ENCODE data around the gene KLHL26.
"Not testable (repeated sequence)": the region's sequence is repeated elsewhere in the genome, so short reads cannot be mapped to it uniquely, and the experiment has no call there.

The KLHL26 gene

GRCh38 chr19:18600692-18601397 is 36.0 kb upstream of the KLHL26 start:
- DNase-seq (ENCODE audit: low read depth, low spot score); H3K27ac ChIP-seq: not testable (repeated sequence)

DNA sequence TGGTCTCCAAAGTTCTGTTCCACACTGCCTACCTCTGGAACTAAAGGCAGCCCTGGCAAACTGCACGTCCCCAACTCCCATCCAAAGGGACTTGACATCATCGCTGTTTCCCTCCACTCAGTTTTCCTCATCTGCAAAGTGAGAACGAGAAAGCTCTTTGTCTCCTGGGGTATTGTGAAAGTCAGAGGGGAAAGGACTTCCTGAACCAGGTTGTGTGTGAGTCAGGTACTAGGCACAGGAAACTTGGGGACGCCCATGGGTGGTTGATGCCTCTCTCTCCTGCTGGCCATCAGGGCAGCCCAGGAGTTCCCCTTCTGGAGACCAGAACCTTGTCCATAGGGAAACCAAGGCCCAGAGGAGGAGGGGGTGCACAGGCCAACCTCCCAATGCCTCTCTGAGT is 35.0 kb upstream of the KLHL26 start:
- no peak overlapping the region for H3K27ac ChIP-seq
- no peak for DNase-seq (ENCODE audit: low read depth, low spot score)

- no peak overlapping the region for H3K27ac ChIP-seq
- DNase-seq (ENCODE audit: low read depth, low spot score), result no peak
Observed at GRCh38 chr19:18603255-18603957, 33.4 kb upstream of the KLHL26 start.

GRCh38 chr19:18603958-18604819 is 32.6 kb upstream of the KLHL26 start:
- H3K27ac ChIP-seq, result no peak overlapping the region

DNA sequence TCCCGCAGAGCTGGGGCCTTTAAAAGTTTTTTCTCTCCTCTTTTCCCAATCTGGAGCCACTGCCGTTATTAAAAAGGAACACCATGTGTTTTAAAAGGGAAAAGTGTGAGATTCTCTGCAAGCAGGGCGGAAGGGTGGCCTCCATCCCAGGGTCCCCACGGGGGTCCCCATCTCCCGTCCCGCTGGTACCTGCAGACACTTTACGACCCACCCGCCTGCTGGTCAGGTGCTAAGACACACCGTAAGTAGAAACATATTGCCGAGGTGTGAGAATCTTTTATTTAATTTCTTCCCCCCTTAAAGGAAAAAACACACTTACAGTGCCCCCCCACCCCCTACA is 32.0 kb upstream of the KLHL26 start:
- H3K27ac ChIP-seq, result no peak overlapping the region
- DNase-seq (ENCODE audit: low read depth, low spot score), result no peak

More at GRCh38 chr19:18603958-18604819, 32.6 kb upstream of the KLHL26 start:
- DNase-seq (ENCODE audit: low read depth, low spot score), result no peak

DNA sequence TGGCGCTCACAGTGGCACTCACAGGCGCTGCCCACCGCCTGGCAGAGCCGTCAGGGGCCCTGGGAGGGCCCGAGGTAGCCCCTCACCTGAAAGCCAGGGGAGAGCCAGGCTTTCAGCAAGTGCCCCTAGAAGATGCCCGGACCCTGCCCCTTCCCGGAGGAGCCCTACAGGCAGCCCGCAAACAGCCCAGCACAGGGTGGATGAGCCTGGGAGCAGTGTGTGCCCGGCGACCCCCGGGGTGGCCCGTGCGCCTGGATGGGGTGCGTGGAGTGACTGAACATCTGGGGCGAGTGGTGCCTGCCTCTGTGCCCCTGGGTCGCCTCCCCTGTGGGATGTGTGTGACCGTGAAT is 31.7 kb upstream of the KLHL26 start:
- DNase-seq (ENCODE audit: low read depth, low spot score), result no peak
- H3K27ac ChIP-seq, result no peak overlapping the region

DNA sequence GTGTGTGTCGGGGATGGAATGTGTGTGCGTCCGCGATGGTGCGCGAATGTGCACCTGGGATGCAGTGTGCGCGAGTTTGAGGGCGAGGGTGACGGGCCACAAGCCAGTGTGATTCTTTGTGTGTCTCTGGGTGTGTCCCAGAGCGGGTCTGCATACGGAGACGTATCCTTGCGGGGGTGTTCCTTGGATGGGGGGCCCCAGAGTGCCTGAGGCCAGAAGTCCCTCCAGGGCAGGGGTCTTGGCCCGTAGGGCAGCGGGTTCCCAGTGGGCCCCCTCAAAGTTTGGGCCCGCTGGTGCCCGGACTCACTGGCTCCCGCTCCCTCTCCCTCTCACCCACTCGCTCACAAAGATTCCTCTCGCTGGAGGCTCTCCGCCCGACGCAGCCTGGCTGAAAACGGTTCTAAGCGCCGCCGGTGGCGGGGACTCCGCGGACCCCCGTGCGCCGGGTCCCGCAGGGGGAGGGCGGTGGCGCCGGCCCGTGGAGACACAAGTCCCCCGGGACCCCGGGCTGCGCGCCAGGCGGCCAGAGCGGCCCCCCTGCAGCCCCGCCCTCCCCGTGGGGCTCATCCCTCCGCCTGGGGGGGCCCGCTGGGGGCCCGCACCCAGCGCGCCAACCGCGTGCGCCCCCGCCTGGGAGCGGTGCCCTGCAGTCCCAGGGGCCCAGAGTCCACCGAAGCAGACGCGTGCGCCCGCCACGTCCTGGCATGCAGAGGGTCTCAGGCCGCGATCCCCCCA is 31.1 kb upstream of the KLHL26 start:
- no peak for DNase-seq (ENCODE audit: low read depth, low spot score)
- H3K27ac ChIP-seq, result no peak overlapping the region

- H3K27ac ChIP-seq, result no peak within 1 kb of the TSS
- DNase-seq (ENCODE audit: low read depth, low spot score), result no peak
Observed at GRCh38 chr19:18606281-18607225, 30.3 kb upstream of the KLHL26 start, which contains the start of gene CRLF1. Gene CRLF1, minus strand, starts transcription at chr19:18606799. Its CDS starts 143 bp downstream, at chr19:18606656.

DNA sequence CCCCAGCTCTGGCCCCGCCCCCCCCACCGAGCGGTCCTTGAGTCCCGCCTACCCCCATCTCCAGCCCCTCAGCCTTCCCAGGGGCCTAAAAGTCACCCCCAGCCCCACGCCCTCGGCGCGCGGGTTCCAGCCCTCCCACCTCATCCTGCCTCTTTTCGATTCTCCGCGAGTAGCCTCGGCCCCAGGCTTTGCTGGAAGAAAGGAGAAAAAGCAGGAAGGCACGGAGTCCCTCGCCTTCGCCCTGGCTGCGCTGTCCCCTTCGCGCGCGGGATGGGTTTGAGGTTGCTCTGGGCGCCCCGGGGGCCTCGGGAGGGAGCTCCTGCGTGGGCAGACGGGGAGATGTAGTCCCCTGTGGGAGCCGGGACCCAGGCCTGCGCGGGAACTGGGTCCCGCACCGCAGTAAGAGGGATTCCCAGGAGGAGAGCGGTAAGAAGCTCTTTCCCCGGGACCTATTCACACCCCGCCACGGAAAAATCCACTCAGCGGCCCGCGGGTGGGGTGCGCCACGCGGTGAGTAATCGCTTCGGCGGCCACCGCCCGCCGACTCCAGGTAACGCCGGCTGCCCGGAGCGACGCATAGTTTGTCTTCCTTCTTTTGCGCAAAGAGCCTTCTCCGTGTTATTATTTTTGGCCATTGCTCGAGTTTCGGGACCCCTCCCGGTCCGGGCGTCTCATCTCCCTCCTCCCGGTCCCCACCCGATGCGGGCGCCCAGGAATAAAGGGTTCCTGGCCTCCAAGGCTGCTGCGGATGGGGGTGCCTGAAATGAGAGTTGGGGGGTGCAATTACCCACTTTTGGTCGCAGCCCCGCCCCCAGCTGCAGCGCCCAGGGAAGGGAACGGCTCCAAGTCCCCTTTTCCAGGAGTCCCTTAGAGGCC is 29.4 kb upstream of the KLHL26 start:
- DNase-seq (ENCODE audit: low read depth, low spot score), result no peak
- no peak overlapping the region for H3K27ac ChIP-seq

GRCh38 chr19:18608102-18608804 is 28.6 kb upstream of the KLHL26 start:
- H3K27ac ChIP-seq, result no peak overlapping the region
- no peak for DNase-seq (ENCODE audit: low read depth, low spot score)

DNA sequence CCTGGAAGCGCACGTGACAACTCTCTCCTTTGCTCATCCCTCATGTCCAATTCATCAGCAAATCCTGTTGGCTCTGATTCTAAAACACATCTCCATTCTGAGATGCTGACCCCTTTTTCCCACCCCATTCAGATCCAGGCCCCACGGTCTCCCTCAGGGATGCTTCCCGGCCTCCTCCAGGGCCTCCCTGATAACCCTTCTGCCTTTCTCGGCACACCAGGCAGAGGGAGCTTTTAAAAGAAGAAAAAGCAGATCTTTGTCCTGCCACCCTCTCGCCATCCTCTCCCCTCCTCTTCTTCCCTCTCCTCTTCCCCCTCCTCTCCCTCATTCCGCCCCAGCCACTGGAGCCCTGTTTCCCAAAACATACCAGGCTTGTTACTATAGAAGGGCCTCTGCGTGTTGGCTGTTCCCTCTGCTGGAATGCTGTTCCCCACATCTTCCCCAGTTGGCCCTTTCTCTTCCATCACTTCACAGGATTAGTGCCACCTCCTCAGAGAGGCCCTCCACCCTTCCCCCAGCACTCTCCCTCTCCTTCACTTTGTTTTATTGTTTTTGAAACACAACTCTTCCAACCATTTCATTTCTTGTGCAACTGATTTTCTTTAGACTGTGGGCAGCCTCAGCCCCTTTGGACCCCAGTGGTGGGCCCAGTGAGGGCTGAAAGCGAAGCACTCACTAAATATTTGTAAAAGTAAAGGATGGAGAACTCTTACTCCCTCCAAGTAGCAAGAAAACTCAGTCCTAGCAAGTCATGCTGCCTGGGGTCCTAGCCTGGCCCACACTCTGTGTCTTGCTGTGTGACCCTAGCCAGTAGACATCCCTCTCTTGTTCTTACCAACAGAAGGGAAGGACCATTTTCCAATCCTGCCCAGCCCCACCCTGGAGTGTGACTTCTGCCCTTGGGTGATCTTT is 27.8 kb upstream of the KLHL26 start:
- no peak overlapping the region for H3K27ac ChIP-seq
- DNase-seq (ENCODE audit: low read depth, low spot score), result no peak

DNA sequence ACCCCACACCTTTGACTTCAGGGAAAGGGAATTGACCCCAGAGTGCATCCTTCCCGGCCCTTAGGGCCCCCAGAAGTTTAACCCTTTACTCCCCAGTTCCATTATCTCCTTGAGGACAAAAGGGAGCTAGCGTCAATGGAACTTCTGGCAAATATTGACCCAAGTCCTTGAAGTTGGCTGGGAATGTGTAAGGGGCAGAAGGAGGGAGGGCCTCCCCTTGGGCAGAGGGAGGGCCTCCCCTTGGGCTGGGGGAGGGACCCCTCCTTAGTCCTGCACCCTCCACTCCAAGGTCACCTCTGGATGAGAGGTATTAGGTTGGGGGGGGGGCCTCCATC is 27.1 kb upstream of the KLHL26 start:
- DNase-seq (ENCODE audit: low read depth, low spot score), result no peak
- H3K27ac ChIP-seq, result no peak overlapping the region

DNA sequence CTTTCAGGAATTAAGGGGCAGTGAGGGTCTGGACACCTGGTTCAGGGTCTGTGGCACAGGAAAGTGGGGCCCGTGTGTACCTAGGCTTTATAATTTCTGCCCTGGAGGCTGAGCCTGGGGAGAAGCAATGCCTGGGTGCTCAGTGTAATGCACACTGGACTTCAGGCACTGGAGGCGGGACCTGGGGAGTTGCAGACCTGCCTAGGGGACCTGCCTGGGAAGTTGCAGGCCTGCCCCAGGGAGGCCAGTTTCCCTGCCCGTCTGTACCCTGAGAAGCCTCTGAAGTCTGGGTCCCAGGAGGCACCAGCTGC is 26.6 kb upstream of the KLHL26 start:
- H3K27ac ChIP-seq, result no peak overlapping the region
- no peak for DNase-seq (ENCODE audit: low read depth, low spot score)

DNA sequence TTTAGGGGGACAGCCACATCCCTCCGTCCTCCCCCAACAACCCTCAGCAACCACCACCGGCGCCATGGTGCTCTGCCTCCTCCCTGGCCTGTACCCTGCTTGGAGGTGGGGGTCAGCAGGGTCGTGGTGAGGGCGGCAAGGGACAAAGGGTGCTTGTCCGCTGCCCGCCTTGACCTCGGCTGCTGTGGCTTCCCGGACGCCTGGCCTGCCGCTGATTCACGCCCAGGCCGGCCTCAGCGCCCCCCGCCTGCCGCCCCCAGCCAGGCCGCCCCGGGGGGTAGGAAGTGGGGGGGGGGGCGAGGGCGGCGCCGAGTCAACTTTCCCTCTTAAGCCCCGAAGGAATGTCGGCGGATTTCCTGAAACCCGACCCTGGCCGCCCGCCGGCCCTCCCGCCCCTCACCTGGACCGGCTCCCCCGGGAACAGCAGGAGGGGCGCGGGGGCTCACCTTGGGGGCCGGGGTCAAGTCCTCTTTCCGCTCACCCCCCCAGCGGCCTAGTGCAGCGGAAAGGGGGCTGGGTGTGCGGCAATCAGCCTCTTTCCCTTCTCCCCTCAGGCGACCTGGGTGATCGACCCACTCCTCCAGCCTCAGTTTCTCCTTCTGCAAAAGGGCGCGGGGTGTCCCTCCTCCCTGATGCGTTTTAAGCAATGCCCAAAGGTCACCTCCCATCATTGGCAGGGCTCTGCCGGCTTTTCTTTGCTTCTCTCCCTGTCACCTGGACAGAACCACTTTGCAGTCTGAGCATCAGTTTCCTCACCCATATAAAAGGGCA is 26.1 kb upstream of the KLHL26 start:
- no peak for DNase-seq (ENCODE audit: low read depth, low spot score)
- H3K27ac ChIP-seq, result no peak overlapping the region

DNA sequence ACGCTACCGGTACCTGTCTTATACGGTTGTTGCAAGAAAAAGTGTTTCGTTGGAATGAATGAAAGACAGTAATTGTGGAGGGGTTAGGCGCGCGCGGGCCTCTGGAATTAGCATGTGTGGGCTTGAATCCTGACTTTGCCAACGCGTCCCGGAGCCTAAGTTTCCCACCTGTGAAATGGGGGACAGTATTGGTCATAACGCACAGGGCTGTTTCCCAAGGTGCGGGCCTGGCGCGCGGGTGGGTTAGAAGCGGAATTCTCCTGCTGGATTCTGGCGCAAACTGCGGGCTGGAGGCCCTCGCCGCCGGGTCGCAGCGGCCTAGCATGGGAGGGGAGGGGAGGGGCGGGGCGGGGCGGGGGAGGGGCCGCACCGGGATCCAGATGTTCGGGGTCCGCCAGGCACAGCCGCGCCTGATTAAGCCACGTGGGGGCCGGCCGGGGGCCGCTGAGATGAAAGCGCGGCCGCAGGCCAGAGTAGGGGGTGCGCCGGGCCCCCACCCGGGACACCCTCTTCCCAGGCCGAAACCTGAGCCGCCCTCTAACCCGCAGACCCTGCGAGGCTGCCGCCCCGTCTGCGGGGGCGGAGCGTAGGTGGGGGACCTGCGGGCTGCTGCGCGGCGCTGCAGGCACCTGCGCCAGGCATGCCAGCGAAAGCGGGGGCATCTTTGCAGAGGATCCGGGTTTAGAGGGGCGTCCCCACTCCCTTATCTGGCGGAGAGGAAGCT is 25.3 kb upstream of the KLHL26 start:
- no peak for DNase-seq (ENCODE audit: low read depth, low spot score)

More for the DNA sequence above, 25.3 kb upstream of the KLHL26 start:
- H3K27ac ChIP-seq, result no peak overlapping the region

Measured in epithelial cell of prostate (primary cell).